Measurements from ENCODE around the gene TOX2.

Gene TOX2

DNA sequence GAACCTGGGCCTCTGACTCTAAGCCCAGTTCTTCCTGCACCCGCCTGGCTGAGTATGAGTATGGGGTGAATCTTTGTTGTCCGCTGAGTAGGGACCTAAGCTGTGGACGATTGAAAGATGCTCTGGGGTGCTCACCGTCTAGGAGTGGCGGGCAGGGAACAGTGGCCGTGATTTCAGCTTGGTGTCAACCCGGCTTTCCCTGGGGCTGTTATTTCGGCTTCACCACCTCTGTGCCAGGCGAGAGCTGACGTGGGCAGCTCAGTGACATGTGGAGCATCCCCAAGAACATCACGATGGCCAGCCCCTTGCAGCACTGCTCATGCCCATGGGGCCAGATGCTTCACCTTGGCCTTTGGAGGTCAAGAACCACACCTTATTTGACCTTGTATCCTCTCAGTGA, 102.6 kb downstream of the TOX2 start:
- Histone ChIP-seq H3K27ac (no peak overlapping the region), H3K4me1 (no peaks in the 10 kb centered on the region)

DNA sequence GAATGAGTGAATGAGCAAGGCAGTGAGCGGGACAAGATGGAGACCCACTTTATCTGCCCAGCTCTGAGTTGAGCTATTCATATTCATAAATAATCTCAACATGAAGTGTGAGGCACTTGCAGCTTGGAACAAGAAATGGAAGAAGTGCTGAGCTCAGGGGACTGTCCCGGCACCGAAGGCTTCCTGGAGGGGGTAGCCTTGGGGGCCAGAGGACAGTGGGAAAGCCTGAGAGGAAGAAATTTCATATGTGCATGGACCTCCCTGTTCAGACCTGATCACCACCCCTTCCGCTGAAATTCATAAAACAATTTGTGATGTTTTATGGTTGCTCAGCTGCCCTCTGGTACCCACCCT, 103.2 kb downstream of the TOX2 start:
- H3K4me1 ChIP-seq, result no peaks in the 10 kb centered on the region
- TF ChIP-seq, protein P1, sequence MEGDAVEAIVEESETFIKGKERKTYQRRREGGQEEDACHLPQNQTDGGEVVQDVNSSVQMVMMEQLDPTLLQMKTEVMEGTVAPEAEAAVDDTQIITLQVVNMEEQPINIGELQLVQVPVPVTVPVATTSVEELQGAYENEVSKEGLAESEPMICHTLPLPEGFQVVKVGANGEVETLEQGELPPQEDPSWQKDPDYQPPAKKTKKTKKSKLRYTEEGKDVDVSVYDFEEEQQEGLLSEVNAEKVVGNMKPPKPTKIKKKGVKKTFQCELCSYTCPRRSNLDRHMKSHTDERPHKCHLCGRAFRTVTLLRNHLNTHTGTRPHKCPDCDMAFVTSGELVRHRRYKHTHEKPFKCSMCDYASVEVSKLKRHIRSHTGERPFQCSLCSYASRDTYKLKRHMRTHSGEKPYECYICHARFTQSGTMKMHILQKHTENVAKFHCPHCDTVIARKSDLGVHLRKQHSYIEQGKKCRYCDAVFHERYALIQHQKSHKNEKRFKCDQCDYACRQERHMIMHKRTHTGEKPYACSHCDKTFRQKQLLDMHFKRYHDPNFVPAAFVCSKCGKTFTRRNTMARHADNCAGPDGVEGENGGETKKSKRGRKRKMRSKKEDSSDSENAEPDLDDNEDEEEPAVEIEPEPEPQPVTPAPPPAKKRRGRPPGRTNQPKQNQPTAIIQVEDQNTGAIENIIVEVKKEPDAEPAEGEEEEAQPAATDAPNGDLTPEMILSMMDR (IDR thresholded peaks at IDR 0.05), result no peak
- no peaks in the 10 kb centered on the region for H3K36me3 ChIP-seq (ENCODE audit: control insufficient read depth, insufficient read depth, low read length)
- H3K9ac ChIP-seq, result no peak overlapping the region
- H3K4me2 ChIP-seq (ENCODE audit: low read length), result no peak overlapping the region
- H3K27me3 ChIP-seq (ENCODE audit: control insufficient read depth, insufficient read depth, low read length), result no peaks in the 10 kb centered on the region
- H3K9me3 ChIP-seq (ENCODE audit: control insufficient read depth, low read length), result no peaks in the 10 kb centered on the region
- no peaks in the 10 kb centered on the region for H3K79me2 ChIP-seq
- H2AFZ ChIP-seq, result no peak overlapping the region
- no peak overlapping the region for H3K27ac ChIP-seq
- H3K4me3 ChIP-seq (ENCODE audit: low read depth, low read length), result no peak overlapping the region

More for the DNA sequence above, 102.6 kb downstream of the TOX2 start:
- H3K4me3 ChIP-seq (ENCODE audit: low read depth, low read length), result no peak overlapping the region
- no peaks in the 10 kb centered on the region for H3K79me2 ChIP-seq
- TF ChIP-seq, protein P1 (IDR thresholded peaks at IDR 0.05), result no peak
- no peak overlapping the region for H3K4me2 ChIP-seq (ENCODE audit: low read length)
- no peaks in the 10 kb centered on the region for H3K27me3 ChIP-seq (ENCODE audit: control insufficient read depth, insufficient read depth, low read length)
- no peaks in the 10 kb centered on the region for H3K36me3 ChIP-seq (ENCODE audit: control insufficient read depth, insufficient read depth, low read length)
- H3K9me3 ChIP-seq (ENCODE audit: control insufficient read depth, low read length), result no peaks in the 10 kb centered on the region
- no peak overlapping the region for H3K9ac ChIP-seq
- no peak overlapping the region for H2AFZ ChIP-seq

DNA sequence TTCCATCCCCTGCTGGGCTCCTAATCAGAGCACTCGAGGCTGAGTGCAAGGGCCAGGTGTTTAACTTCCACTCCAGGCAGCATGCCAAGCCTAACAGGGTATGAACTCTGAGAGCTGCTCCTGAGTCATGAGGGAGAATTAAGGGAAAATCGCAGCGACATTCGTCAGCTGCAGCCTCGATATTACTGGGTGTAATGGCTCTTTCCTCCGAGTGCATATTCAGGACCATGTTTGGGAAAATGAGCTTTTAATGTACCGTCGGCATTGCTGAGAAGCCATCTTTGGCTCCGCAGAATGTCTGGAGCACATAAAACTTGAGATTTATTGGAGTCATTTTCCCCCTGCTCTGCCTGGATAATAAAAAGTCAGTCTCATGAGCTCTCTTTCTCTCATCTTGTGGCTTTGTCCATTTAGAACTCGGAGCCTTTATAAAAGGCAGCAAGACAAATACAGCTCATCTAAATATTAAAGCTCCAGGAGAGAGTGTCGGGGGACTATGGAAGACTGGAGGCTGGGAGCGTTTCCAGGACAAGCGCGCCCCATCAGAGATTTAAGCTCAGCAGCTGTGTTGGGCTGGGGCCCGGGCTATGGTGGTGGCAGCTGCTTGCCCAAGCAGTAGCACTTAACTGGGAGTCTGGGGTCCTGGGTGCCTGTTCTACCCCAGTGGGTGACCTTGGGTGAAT, 103.7 kb downstream of the TOX2 start:
- no peaks in the 10 kb centered on the region for H3K9me3 ChIP-seq (ENCODE audit: control insufficient read depth, low read length)
- H3K27me3 ChIP-seq (ENCODE audit: control insufficient read depth, insufficient read depth, low read length), result no peaks in the 10 kb centered on the region
- H3K36me3 ChIP-seq (ENCODE audit: control insufficient read depth, insufficient read depth, low read length), result no peaks in the 10 kb centered on the region
- H3K4me1 ChIP-seq, result no peaks in the 10 kb centered on the region
- no peaks in the 10 kb centered on the region for H3K79me2 ChIP-seq
- H3K27ac ChIP-seq, result no peak overlapping the region
- H3K4me3 ChIP-seq (ENCODE audit: low read depth, low read length), result no peak overlapping the region
- H3K9ac ChIP-seq, result no peak overlapping the region
- no peak overlapping the region for H3K4me2 ChIP-seq (ENCODE audit: low read length)
- H2AFZ ChIP-seq, result no peak overlapping the region
- TF ChIP-seq, protein P1 (IDR thresholded peaks at IDR 0.05), result no peak

DNA sequence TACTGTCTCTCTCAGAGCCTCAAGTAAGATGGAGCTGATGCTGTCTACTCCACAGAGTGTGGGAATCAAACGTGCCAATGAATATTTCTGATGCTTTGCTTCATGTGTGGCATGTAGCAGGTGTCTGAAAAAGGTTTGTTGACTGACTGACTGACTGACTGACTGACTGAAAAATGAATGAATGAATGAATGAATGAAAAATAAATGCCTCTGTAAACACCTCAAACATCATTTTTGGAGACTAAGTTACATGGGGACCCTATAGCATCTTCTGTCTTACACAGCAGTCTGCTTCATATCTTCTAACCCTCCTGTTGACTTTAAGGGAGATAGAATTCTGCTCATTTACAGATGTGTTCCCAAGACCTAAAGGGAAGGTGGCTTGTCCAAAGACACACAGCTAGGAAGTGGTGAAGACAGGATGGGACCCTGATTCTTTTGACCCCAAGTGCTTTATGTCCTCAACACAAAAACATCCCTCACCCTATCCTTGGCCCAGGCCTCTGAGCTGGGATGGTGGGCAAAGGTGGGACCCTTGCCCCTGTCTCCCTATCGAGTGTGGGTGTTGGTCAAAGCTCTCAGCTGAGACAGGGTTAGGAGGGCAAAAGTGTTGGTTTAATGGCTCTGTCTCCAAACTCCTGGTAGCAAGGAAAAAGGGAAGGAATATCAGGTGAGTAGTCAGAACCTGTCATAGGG, 104.4 kb downstream of the TOX2 start:
- H2AFZ ChIP-seq, result no peak overlapping the region
- H3K9me3 ChIP-seq (ENCODE audit: control insufficient read depth, low read length), result no peaks in the 10 kb centered on the region
- TF ChIP-seq, protein P1 (IDR thresholded peaks at IDR 0.05), result no peak
- no peaks in the 10 kb centered on the region for H3K4me1 ChIP-seq
- H3K79me2 ChIP-seq, result no peaks in the 10 kb centered on the region
- H3K9ac ChIP-seq, result no peak overlapping the region
- H3K27ac ChIP-seq, result no peak overlapping the region
- H3K4me3 ChIP-seq (ENCODE audit: low read depth, low read length), result no peak overlapping the region
- no peaks in the 10 kb centered on the region for H3K36me3 ChIP-seq (ENCODE audit: control insufficient read depth, insufficient read depth, low read length)
- no peak overlapping the region for H3K4me2 ChIP-seq (ENCODE audit: low read length)
- no peaks in the 10 kb centered on the region for H3K27me3 ChIP-seq (ENCODE audit: control insufficient read depth, insufficient read depth, low read length)

Data from parathyroid adenoma (tissue), 2 donors.